ENCODE results near the gene FOXD4L3.
"Not testable (repeated sequence)": the region's sequence is repeated elsewhere in the genome, so short reads cannot be mapped to it uniquely, and the experiment has no call there.

The FOXD4L3 gene

GRCh38 chr9:68351689-68352088 is 49.0 kb downstream of the FOXD4L3 start:
- not testable (repeated sequence) for H2AFZ ChIP-seq (ENCODE audit: low read length); H3F3A ChIP-seq (ENCODE audit: low read depth); H3K9ac ChIP-seq (ENCODE audit: low read depth, low read length, poor library complexity, severe bottlenecking); H3K4me2 ChIP-seq (ENCODE audit: low read depth, low read length, poor library complexity, severe bottlenecking); H4K20me1 ChIP-seq (ENCODE audit: insufficient read depth, low read length, poor library complexity, severe bottlenecking); H3K36me3 ChIP-seq (ENCODE audit: insufficient read depth, low read length); H3K27me3 ChIP-seq (ENCODE audit: insufficient read depth, low read length, poor library complexity, severe bottlenecking); H3K9me3 ChIP-seq (ENCODE audit: insufficient read depth, low read depth, low read length); H3K79me2 ChIP-seq (ENCODE audit: insufficient read depth, low read length); H3K4me1 ChIP-seq (ENCODE audit: insufficient read depth, low read length, poor library complexity, severe bottlenecking); H3K4me3 ChIP-seq (ENCODE audit: low read length, poor library complexity, severe bottlenecking); H3K9me2 ChIP-seq (replicated peaks; ENCODE audit: low read depth, low read length)

Measured in Loucy (cell line).